Stimulated activated CD4-positive, alpha-beta T cell treated with anti-CD3 and anti-CD28 coated beads, Interleukin-12 subunit alpha, Interleukin-12 subunit beta, amount 100 ng/mL, for 4 hours (primary cell): ENCODE data around the gene PPT2.
"Not testable (repeated sequence)": the region's sequence is repeated elsewhere in the genome, so short reads cannot be mapped to it uniquely, and the experiment has no call there.

Experiments
- DNase-seq: peaks from one replicate; pipeline ENCODE4 v3.0.0-alpha.2; 2020

PPT2 gene

GRCh38 chr6:32177788-32178546, 24.0 kb downstream of the PPT2 start, which contains the start of gene RNF5:
TSS of gene RNF5 (plus strand) at chr6:32178405. CDS start at chr6:32178512, 107 bp downstream.
- DNase-seq, result peak; percentile 82

GRCh38 chr6:32178547-32179440, 24.9 kb downstream of the PPT2 start:
- DNase-seq, result no peak

- DNase-seq, result no peak
These were observed 25.9 kb downstream of the PPT2 start for GRCh38 chr6:32179766-32180405.

GRCh38 chr6:32181148-32181702, 27.3 kb downstream of the PPT2 start:
- no peak for DNase-seq

GRCh38 chr6:32181915-32182529, 28.1 kb downstream of the PPT2 start:
- no peak for DNase-seq

GRCh38 chr6:32182555-32182981, 28.6 kb downstream of the PPT2 start:
- DNase-seq, result no peak

GRCh38 chr6:32183030-32183429, 29.1 kb downstream of the PPT2 start:
- no peak for DNase-seq

GRCh38 chr6:32183483-32184083, 29.6 kb downstream of the PPT2 start:
- DNase-seq, result no peak

GRCh38 chr6:32184084-32184640, 30.2 kb downstream of the PPT2 start, which contains the start of gene AGER:
TSS of gene AGER (minus strand) at chr6:32184253. CDS start at chr6:32184222, 31 bp downstream.
- no peak for DNase-seq

- DNase-seq, result peak; percentile 51
These were observed 31.8 kb downstream of the PPT2 start for GRCh38 chr6:32185681-32186131.

- DNase-seq, result not testable (repeated sequence)
These were observed 32.4 kb downstream of the PPT2 start for GRCh38 chr6:32186151-32186840.

- no peak for DNase-seq
These were observed 33.2 kb downstream of the PPT2 start for GRCh38 chr6:32187009-32187709.

- not testable (repeated sequence) for DNase-seq
These were observed 33.9 kb downstream of the PPT2 start for GRCh38 chr6:32187725-32188380.

- DNase-seq, result no peak
These were observed 34.6 kb downstream of the PPT2 start for GRCh38 chr6:32188381-32189068.

- DNase-seq, result no peak
These were observed 35.3 kb downstream of the PPT2 start for GRCh38 chr6:32189069-32189741.

GRCh38 chr6:32189742-32190053, 35.8 kb downstream of the PPT2 start:
- DNase-seq, result no peak

- DNase-seq, result peak; percentile 86
These were observed 36.3 kb downstream of the PPT2 start, which contains the start of gene PBX2 for GRCh38 chr6:32190054-32190851. TSS of gene PBX2 (minus strand) at chr6:32190202. CDS start at chr6:32189915, 287 bp downstream.
